ENCODE data around the gene SPATA6. TPM values are rescaled to one million over a fixed set of nuclear protein-coding genes. Genes with fewer than 3 reads are reported as not detected.
"Not testable (repeated sequence)": the region's sequence is repeated elsewhere in the genome, so short reads cannot be mapped to it uniquely, and the experiment has no call there.

Gene SPATA6
- total RNA-seq, 1 donor from 2014 or later: 8.3 TPM

GRCh38 chr1:48284696-48285420 is 187.1 kb downstream of the SPATA6 start:
- DNase-seq (ENCODE audit: low spot score); intact Hi-C loops (cut with DNase I): not testable (repeated sequence)

GRCh38 chr1:48282329-48282728 is 189.7 kb downstream of the SPATA6 start:
- intact Hi-C loops (cut with DNase I); DNase-seq (ENCODE audit: low spot score): not testable (repeated sequence)

- intact Hi-C loops (cut with DNase I); DNase-seq (ENCODE audit: low spot score): not testable (repeated sequence)
Observed at GRCh38 chr1:48277437-48277836, 194.6 kb downstream of the SPATA6 start.

GRCh38 chr1:48266576-48266975 is 205.4 kb downstream of the SPATA6 start:
- intact Hi-C loops (cut with DNase I): no loop called here
- DNase-seq (ENCODE audit: low spot score): no peak

- intact Hi-C loops (cut with DNase I): no loop called here
Observed at GRCh38 chr1:48263041-48263440, 209.0 kb downstream of the SPATA6 start.

GRCh38 chr1:48261881-48262400 is 210.1 kb downstream of the SPATA6 start:
- no peak for DNase-seq (ENCODE audit: low spot score)
- intact Hi-C loops (cut with DNase I): no loop called here

More at GRCh38 chr1:48263041-48263440, 209.0 kb downstream of the SPATA6 start:
- no peak for DNase-seq (ENCODE audit: low spot score)

- DNase-seq (ENCODE audit: low spot score): no peak
- intact Hi-C loops (cut with DNase I): no loop called here
Observed at GRCh38 chr1:48258106-48258505, 213.9 kb downstream of the SPATA6 start.

GRCh38 chr1:48254254-48254653 is 217.8 kb downstream of the SPATA6 start:
- intact Hi-C loops (cut with DNase I): no loop called here

GRCh38 chr1:48251821-48252220 is 220.2 kb downstream of the SPATA6 start:
- DNase-seq (ENCODE audit: low spot score): no peak
- intact Hi-C loops (cut with DNase I): no loop called here

More at GRCh38 chr1:48254254-48254653, 217.8 kb downstream of the SPATA6 start:
- no peak for DNase-seq (ENCODE audit: low spot score)

- intact Hi-C loops (cut with DNase I): no loop called here
- no peak for DNase-seq (ENCODE audit: low spot score)
Observed at GRCh38 chr1:48251323-48251722, 220.7 kb downstream of the SPATA6 start.

- intact Hi-C loops (cut with DNase I): no loop called here
- DNase-seq (ENCODE audit: low spot score): no peak
Observed at GRCh38 chr1:48250572-48250971, 221.4 kb downstream of the SPATA6 start.

- intact Hi-C loops (cut with DNase I): no loop called here
- no peak for DNase-seq (ENCODE audit: low spot score)
Observed at GRCh38 chr1:48249868-48250267, 222.1 kb downstream of the SPATA6 start.

- intact Hi-C loops (cut with DNase I): no loop called here
- no peak for DNase-seq (ENCODE audit: low spot score)
Observed at GRCh38 chr1:48248356-48248755, 223.6 kb downstream of the SPATA6 start.

GRCh38 chr1:48246727-48247126 is 225.3 kb downstream of the SPATA6 start:
- intact Hi-C loops (cut with DNase I): no loop called here
- no peak for DNase-seq (ENCODE audit: low spot score)

Other genes starting within 250 kb of the SPATA6 start
- 0.57 TPM for gene SLC5A9, start 249.5 kb downstream of the SPATA6 start, total RNA-seq

All from cardiac septum (tissue), 1 donor.